Left lung (tissue), 10 donors: ENCODE data around the gene BICC1. TPM values are rescaled to one million over a fixed set of nuclear protein-coding genes. Genes with fewer than 3 reads are reported as not detected.
A peak's percentile ranks its signal among the peaks of the same experiment; 100 is the strongest.

Experiments used
- ATAC-seq: fragments of 200-7000 bp; cut with Tn5 transposase; one replicate; pipeline ENCODE4 v1.9.1; 2020; ENCODE audit warnings: moderate library complexity
- DNase-seq, 4 donors: peaks; one replicate each; pipeline ENCODE4 v3.0.0-alpha.2; 2013 to 2020
- H3K27ac ChIP-seq, 2 donors: fragments of 200-600 bp; sonication (generic) in 1 of 2; one replicate each; pipeline versions ENCODE4 v1.5.0 to v1.8.0; 2020 to 2021
- H3K27me3 ChIP-seq, 2 donors: fragments of 200-600 bp; sonication (generic) in 1 of 2; one replicate each; pipeline versions ENCODE4 v1.5.0 to v1.8.0; 2020 to 2021
- H3K36me3 ChIP-seq, 2 donors: fragments of 200-600 bp; sonication (generic) in 1 of 2; one replicate each; pipeline versions ENCODE4 v1.5.0 to v1.8.0; 2020 to 2021
- H3K4me1 ChIP-seq, 2 donors: fragments of 200-600 bp; one replicate each; pipeline ENCODE4 v1.8.0; 2021
- H3K4me3 ChIP-seq, 2 donors: fragments of 200-600 bp; sonication (generic) in 1 of 2; one replicate each; pipeline versions ENCODE4 v1.5.0 to v1.8.0; 2020 to 2021; ENCODE audit warnings: mild to moderate bottlenecking in 1 of 2
- H3K9me3 ChIP-seq, 2 donors: fragments of 200-600 bp; sonication (generic) in 1 of 2; one replicate each; pipeline versions ENCODE4 v1.5.0 to v1.8.0; 2020 to 2021
- CTCF ChIP-seq, 2 donors: fragments of 200-600 bp; sonication (generic) in 1 of 2; IDR thresholded peaks; one replicate each; pipeline versions ENCODE4 v1.5.0 to v1.8.0; 2021; ENCODE audit warnings: antibody characterized with exemption in 2 of 2
- intact Hi-C, 2 donors: fragments of 100-400 bp; cut with DNase I; formaldehyde crosslinking; loops; one replicate each; pipeline versions ENCODE4 v1.11.2 to v1.14.2; 2022
- polyA plus RNA-seq, 6 donors: library from polyadenylated mRNA; unstranded; fragments of 120-200 nt; gene quantifications; one replicate each; pipeline ENCODE4 v1.2.1, GENCODE V29; 2013; ENCODE audit not compliant: insufficient read length in 6 of 6
- total RNA-seq, 2 donors: library from RNA; stranded (reverse); fragmentation: NEBNext Ultra II Directional; extraction: Animal tissue kit (Norgen Biotek cat#: 25700); gene quantifications; one replicate each; pipeline ENCODE4 v1.2.1, GENCODE V29; 2021
- donor health status: DM: no; HTN: yes; CAD: no.
- donor health status: DM: no; HTN: no; CAD: no.

BICC1 gene
- total and polyA plus RNA-seq, 8 donors = 10.9 to 47.4 (median 37.1) TPM

GRCh38 chr10:58473976-58474375, 38.7 kb upstream of the BICC1 start:
- Histone ChIP-seq H3K4me1 (no peaks in the 10 kb centered on the region), H3K36me3 (no peaks in the 10 kb centered on the region), H3K4me3 (no peak overlapping the region), H3K9me3 (no peaks in the 10 kb centered on the region), H3K27ac (no peak overlapping the region), H3K27me3 (peaks cover 0 to 6% of the 10 kb centered on the region in 2 donors)
- ATAC-seq = no peak
- no peak for TF ChIP-seq CTCF (IDR thresholded peaks at IDR 0.05)
- DNase-seq = no peak
- intact Hi-C loops = no loop called here

GRCh38 chr10:58475322-58476277, 37.1 kb upstream of the BICC1 start:
- DNase-seq = no peak
- Histone ChIP-seq H3K4me1 (no peaks in the 10 kb centered on the region), H3K36me3 (no peaks in the 10 kb centered on the region), H3K27ac (no peak overlapping the region), H3K9me3 (no peaks in the 10 kb centered on the region), H3K4me3 (no peak overlapping the region), H3K27me3 (peaks cover 0 to 6% of the 10 kb centered on the region in 2 donors)
- no peak for ATAC-seq
- intact Hi-C loops = no loop called here
- no peak for TF ChIP-seq CTCF (IDR thresholded peaks at IDR 0.05)

GRCh38 chr10:58477122-58477521, 35.5 kb upstream of the BICC1 start:
- Histone ChIP-seq H3K36me3 (no peaks in the 10 kb centered on the region), H3K9me3 (no peaks in the 10 kb centered on the region), H3K27ac (no peak overlapping the region), H3K27me3 (peaks cover 0 to 6% of the 10 kb centered on the region in 2 donors), H3K4me3 (no peak overlapping the region), H3K4me1 (no peaks in the 10 kb centered on the region)
- peak; percentile 57 for ATAC-seq
- intact Hi-C loops = no loop called here
- TF ChIP-seq CTCF (IDR thresholded peaks at IDR 0.05) = no peak
- peak; percentile 11 to 50 (median 35) for DNase-seq

GRCh38 chr10:58477902-58478301, 34.8 kb upstream of the BICC1 start:
- intact Hi-C loops = no loop called here
- H3K36me3 ChIP-seq = no peaks in the 10 kb centered on the region
- no peak overlapping the region for H3K4me3 ChIP-seq
- no peaks in the 10 kb centered on the region for H3K4me1 ChIP-seq
- H3K9me3 ChIP-seq = no peaks in the 10 kb centered on the region
- no peak overlapping the region for H3K27ac ChIP-seq
- ATAC-seq (no peak), DNase-seq (no peak)
- no peaks in the 10 kb centered on the region for H3K27me3 ChIP-seq
- no peak for TF ChIP-seq CTCF (IDR thresholded peaks at IDR 0.05)

- no peak overlapping the region for H3K27ac ChIP-seq
- no peaks in the 10 kb centered on the region for H3K9me3 ChIP-seq
- no peaks in the 10 kb centered on the region for H3K36me3 ChIP-seq
- intact Hi-C loops = no loop called here
- DNase-seq (no peak), ATAC-seq (no peak)
- no peak overlapping the region for H3K4me3 ChIP-seq
- H3K27me3 ChIP-seq = no peaks in the 10 kb centered on the region
- H3K4me1 ChIP-seq = no peaks in the 10 kb centered on the region
- TF ChIP-seq CTCF (IDR thresholded peaks at IDR 0.05) = no peak
These were observed 33.6 kb upstream of the BICC1 start for GRCh38 chr10:58479045-58479444.
